Stomach smooth muscle (tissue), 2 donors: Measurements from ENCODE around the gene HUNK.
"Not testable (repeated sequence)": the region's sequence is repeated elsewhere in the genome, so short reads cannot be mapped to it uniquely, and the experiment has no call there.

ENCODE experiments used
- H3K27ac ChIP-seq: one replicate; pipeline ENCODE4 v1.7.0; 2013; ENCODE audit warnings: mild to moderate bottlenecking, low read length, inconsistent platforms
- H3K27me3 ChIP-seq, 2 donors: one replicate each; pipeline ENCODE4 v1.7.0; 2013; ENCODE audit warnings: low read length in 2 of 2; ENCODE audit not compliant: insufficient read depth in 2 of 2, control insufficient read depth in 1 of 2
- H3K36me3 ChIP-seq, 2 donors: one replicate each; pipeline ENCODE4 v1.7.0; 2013; ENCODE audit warnings: low read length in 2 of 2; ENCODE audit not compliant: control insufficient read depth in 2 of 2, insufficient read depth in 2 of 2
- H3K4me1 ChIP-seq: one replicate; pipeline ENCODE4 v1.7.0; 2013; ENCODE audit warnings: low read length; ENCODE audit not compliant: control insufficient read depth, insufficient read depth
- H3K4me3 ChIP-seq, 2 donors: one replicate each; pipeline ENCODE4 v1.7.0; 2013; ENCODE audit warnings: low read length in 2 of 2
- H3K9ac ChIP-seq, 2 donors: one replicate each; pipeline ENCODE4 v1.7.0; 2013; ENCODE audit warnings: low read length in 2 of 2, mild to moderate bottlenecking in 1 of 2
- H3K9me3 ChIP-seq, 2 donors: one replicate each; pipeline ENCODE4 v1.7.0; 2013; ENCODE audit warnings: low read length in 2 of 2; ENCODE audit not compliant: control insufficient read depth in 2 of 2
- donor health status: healthy.
- donor health status: Pancreatic carcinoma.

HUNK gene

GRCh38 chr21:31848326-31848985, 24.4 kb upstream of the HUNK start:
- H3K9me3 ChIP-seq = no peaks in the 10 kb centered on the region

GRCh38 chr21:31850886-31851285, 21.9 kb upstream of the HUNK start:
- Histone ChIP-seq H3K4me3 (no peak overlapping the region), H3K27me3 (no peaks in the 10 kb centered on the region), H3K36me3 (no peaks in the 10 kb centered on the region), H3K27ac (no peak overlapping the region), H3K9ac (no peak overlapping the region), H3K9me3 (no peaks in the 10 kb centered on the region), H3K4me1 (no peaks in the 10 kb centered on the region)

More at GRCh38 chr21:31848326-31848985, 24.4 kb upstream of the HUNK start:
- Histone ChIP-seq H3K27ac (no peak overlapping the region), H3K27me3 (no peaks in the 10 kb centered on the region), H3K9ac (no peak overlapping the region), H3K36me3 (no peaks in the 10 kb centered on the region), H3K4me3 (no peak overlapping the region), H3K4me1 (no peaks in the 10 kb centered on the region)

GRCh38 chr21:31855180-31855579, 17.6 kb upstream of the HUNK start:
- Histone ChIP-seq H3K36me3 (no peaks in the 10 kb centered on the region), H3K4me3 (no peak overlapping the region), H3K9ac (no peak overlapping the region), H3K9me3 (no peaks in the 10 kb centered on the region), H3K27ac (no peak overlapping the region), H3K4me1 (no peaks in the 10 kb centered on the region), H3K27me3 (no peaks in the 10 kb centered on the region)

GRCh38 chr21:31857096-31857495, 15.7 kb upstream of the HUNK start:
- no peaks in the 10 kb centered on the region for H3K36me3 ChIP-seq
- H3K9ac ChIP-seq = no peak overlapping the region
- H3K4me3 ChIP-seq = no peak overlapping the region
- H3K9me3 ChIP-seq = no peaks in the 10 kb centered on the region
- no peak overlapping the region for H3K27ac ChIP-seq
- peaks cover 0 to 4% of the 10 kb centered on the region in 2 donors for H3K27me3 ChIP-seq
- no peaks in the 10 kb centered on the region for H3K4me1 ChIP-seq

GRCh38 chr21:31857631-31858030, 15.2 kb upstream of the HUNK start:
- not testable (repeated sequence) for H3K9ac ChIP-seq, H3K36me3 ChIP-seq, H3K27me3 ChIP-seq, H3K4me1 ChIP-seq, H3K9me3 ChIP-seq, H3K27ac ChIP-seq, H3K4me3 ChIP-seq

GRCh38 chr21:31860851-31861250, 12.0 kb upstream of the HUNK start:
- Histone ChIP-seq H3K9ac (no peak overlapping the region), H3K4me1 (peaks cover under 1% of the 10 kb centered on the region), H3K36me3 (no peaks in the 10 kb centered on the region), H3K27ac (no peak overlapping the region), H3K27me3 (peaks cover 0 to 6% of the 10 kb centered on the region in 2 donors), H3K9me3 (no peaks in the 10 kb centered on the region), H3K4me3 (no peak overlapping the region)

GRCh38 chr21:31862078-31862477, 10.7 kb upstream of the HUNK start:
- Histone ChIP-seq H3K27me3 (peaks cover 0 to 6% of the 10 kb centered on the region in 2 donors), H3K36me3 (no peaks in the 10 kb centered on the region), H3K4me3 (no peak overlapping the region), H3K27ac (no peak overlapping the region), H3K9ac (no peak overlapping the region), H3K4me1 (peaks cover 7% of the 10 kb centered on the region), H3K9me3 (no peaks in the 10 kb centered on the region)

- H3K4me1 ChIP-seq = peaks cover 7% of the 10 kb centered on the region
- no peak overlapping the region for H3K27ac ChIP-seq
- no peaks in the 10 kb centered on the region for H3K9me3 ChIP-seq
- no peak overlapping the region for H3K4me3 ChIP-seq
- peaks cover 0 to 10% of the 10 kb centered on the region in 2 donors for H3K27me3 ChIP-seq
- H3K9ac ChIP-seq = no peak overlapping the region
- H3K36me3 ChIP-seq = no peaks in the 10 kb centered on the region
Observed at GRCh38 chr21:31865429-31865970, 7.3 kb upstream of the HUNK start.

- Histone ChIP-seq H3K27me3 (peaks cover 0 to 10% of the 10 kb centered on the region in 2 donors), H3K9ac (peak overlapping the region in 1 of 2 donors; percentile 21), H3K36me3 (no peaks in the 10 kb centered on the region), H3K9me3 (no peaks in the 10 kb centered on the region), H3K4me3 (no peak overlapping the region), H3K4me1 (peaks cover 7% of the 10 kb centered on the region), H3K27ac (no peak overlapping the region)
Observed at GRCh38 chr21:31866077-31866511, 6.7 kb upstream of the HUNK start.

GRCh38 chr21:31869750-31870149, 3.1 kb upstream of the HUNK start:
- no peak overlapping the region for H3K4me3 ChIP-seq
- H3K9ac ChIP-seq = no peak overlapping the region
- peaks cover 26% of the 10 kb centered on the region for H3K4me1 ChIP-seq
- H3K36me3 ChIP-seq = no peaks in the 10 kb centered on the region
- peaks cover 7 to 8% of the 10 kb centered on the region in 2 donors for H3K27me3 ChIP-seq
- H3K9me3 ChIP-seq = no peaks in the 10 kb centered on the region
- H3K27ac ChIP-seq = no peak overlapping the region

GRCh38 chr21:31870472-31871193, 2.2 kb upstream of the HUNK start:
- H3K4me3 ChIP-seq = no peak overlapping the region
- H3K9me3 ChIP-seq = no peaks in the 10 kb centered on the region
- no peaks in the 10 kb centered on the region for H3K36me3 ChIP-seq
- peaks cover 10 to 16% of the 10 kb centered on the region in 2 donors for H3K27me3 ChIP-seq
- no peak overlapping the region for H3K9ac ChIP-seq
- H3K27ac ChIP-seq = no peak overlapping the region
- peaks cover 28% of the 10 kb centered on the region for H3K4me1 ChIP-seq
